Esophagus squamous epithelium (tissue), 4 donors: Measurements from ENCODE around the gene NAA35.
"Not testable (repeated sequence)": the region's sequence is repeated elsewhere in the genome, so short reads cannot be mapped to it uniquely, and the experiment has no call there.

ENCODE experiments used
- CTCF ChIP-seq, 6 experiments: fragments of 450-650 bp in 4 of 6; fragments of 200-600 bp in 2 of 6; sonication (generic) in 2 of 6; IDR thresholded peaks; one replicate each; pipeline ENCODE4 v1.5.1; 2016 to 2019; ENCODE audit warnings: antibody characterized with exemption in 6 of 6, mild to moderate bottlenecking in 4 of 6, moderate library complexity in 4 of 6
- POLR2A ChIP-seq, 4 donors: fragments of 450-650 bp; IDR thresholded peaks; one replicate each; pipeline ENCODE4 v1.6.1; 2017; ENCODE audit warnings: antibody characterized with exemption in 4 of 4, mild to moderate bottlenecking in 4 of 4, moderate library complexity in 3 of 4

- not testable (repeated sequence) for TF ChIP-seq POLR2A, CTCF (IDR thresholded peaks at IDR 0.05)
Measured at GRCh38 chr9:85935950-85936349, 5.0 kb upstream of the NAA35 start.
